IPS-15b (cell line): ENCODE measurements around the gene APLP2.

Experiments used
- H3K27me3 ChIP-seq: one replicate; pipeline ENCODE4 v1.6.1; 2013; ENCODE audit warnings: low read length; ENCODE audit not compliant: control insufficient read depth, insufficient read depth
- H3K36me3 ChIP-seq: one replicate; pipeline ENCODE4 v1.6.1; 2013; ENCODE audit warnings: low read length; ENCODE audit not compliant: control insufficient read depth, insufficient read depth
- H3K4me1 ChIP-seq: one replicate; pipeline ENCODE4 v1.6.1; 2013; ENCODE audit warnings: mild to moderate bottlenecking, low read length; ENCODE audit not compliant: control insufficient read depth, insufficient read depth
- H3K4me3 ChIP-seq: one replicate; pipeline ENCODE4 v1.5.1; 2013; ENCODE audit warnings: low read depth, low read length
- H3K9ac ChIP-seq: one replicate; pipeline ENCODE4 v1.6.1; 2013; ENCODE audit warnings: low read depth, mild to moderate bottlenecking, low read length
- H3K9me3 ChIP-seq: one replicate; pipeline ENCODE4 v1.6.1; 2013; ENCODE audit warnings: mild to moderate bottlenecking, low read length; ENCODE audit not compliant: control insufficient read depth, insufficient read depth

The APLP2 gene

GRCh38 chr11:130141561-130142341, 72.1 kb downstream of the APLP2 start:
- H3K9ac ChIP-seq = no peak overlapping the region
- H3K4me3 ChIP-seq = no peak overlapping the region
- H3K4me1 ChIP-seq = peaks cover 7% of the 10 kb centered on the region
- no peaks in the 10 kb centered on the region for H3K27me3 ChIP-seq
- no peaks in the 10 kb centered on the region for H3K9me3 ChIP-seq
- H3K36me3 ChIP-seq = peaks cover 37% of the 10 kb centered on the region

GRCh38 chr11:130144141-130144540, 74.4 kb downstream of the APLP2 start:
- Histone ChIP-seq H3K9ac (no peak overlapping the region), H3K27me3 (no peaks in the 10 kb centered on the region), H3K9me3 (no peaks in the 10 kb centered on the region), H3K4me1 (peaks cover 9% of the 10 kb centered on the region), H3K4me3 (no peak overlapping the region), H3K36me3 (peaks cover 33% of the 10 kb centered on the region)

GRCh38 chr11:130144861-130145281, 75.2 kb downstream of the APLP2 start:
- no peaks in the 10 kb centered on the region for H3K27me3 ChIP-seq
- peaks cover 30% of the 10 kb centered on the region for H3K36me3 ChIP-seq
- H3K9ac ChIP-seq = no peak overlapping the region
- H3K4me3 ChIP-seq = no peak overlapping the region
- peaks cover 9% of the 10 kb centered on the region for H3K4me1 ChIP-seq
- no peaks in the 10 kb centered on the region for H3K9me3 ChIP-seq

GRCh38 chr11:130145311-130145812, 75.7 kb downstream of the APLP2 start:
- no peaks in the 10 kb centered on the region for H3K27me3 ChIP-seq
- H3K9me3 ChIP-seq = no peaks in the 10 kb centered on the region
- no peak overlapping the region for H3K4me3 ChIP-seq
- peaks cover 9% of the 10 kb centered on the region for H3K4me1 ChIP-seq
- no peak overlapping the region for H3K9ac ChIP-seq
- peaks cover 26% of the 10 kb centered on the region for H3K36me3 ChIP-seq

GRCh38 chr11:130145975-130146776, 76.5 kb downstream of the APLP2 start:
- Histone ChIP-seq H3K27me3 (no peaks in the 10 kb centered on the region), H3K9me3 (no peaks in the 10 kb centered on the region), H3K4me3 (no peak overlapping the region), H3K9ac (no peak overlapping the region), H3K4me1 (peaks cover 9% of the 10 kb centered on the region), H3K36me3 (peaks cover 21% of the 10 kb centered on the region)

GRCh38 chr11:130146796-130147195, 77.1 kb downstream of the APLP2 start:
- H3K9ac ChIP-seq = no peak overlapping the region
- no peak overlapping the region for H3K4me3 ChIP-seq
- H3K4me1 ChIP-seq = peaks cover 9% of the 10 kb centered on the region
- peaks cover 17% of the 10 kb centered on the region for H3K36me3 ChIP-seq
- no peaks in the 10 kb centered on the region for H3K27me3 ChIP-seq
- no peaks in the 10 kb centered on the region for H3K9me3 ChIP-seq

- Histone ChIP-seq H3K4me3 (no peak overlapping the region), H3K36me3 (peaks cover 2% of the 10 kb centered on the region), H3K27me3 (no peaks in the 10 kb centered on the region), H3K9ac (no peak overlapping the region), H3K4me1 (peaks cover 9% of the 10 kb centered on the region), H3K9me3 (no peaks in the 10 kb centered on the region)
Measured at GRCh38 chr11:130148796-130149326, 79.2 kb downstream of the APLP2 start.

GRCh38 chr11:130150790-130151189, 81.1 kb downstream of the APLP2 start:
- H3K4me1 ChIP-seq = peaks cover 5% of the 10 kb centered on the region
- no peaks in the 10 kb centered on the region for H3K36me3 ChIP-seq
- H3K27me3 ChIP-seq = no peaks in the 10 kb centered on the region
- no peaks in the 10 kb centered on the region for H3K9me3 ChIP-seq
- no peak overlapping the region for H3K4me3 ChIP-seq
- H3K9ac ChIP-seq = no peak overlapping the region

GRCh38 chr11:130151196-130151595, 81.5 kb downstream of the APLP2 start:
- Histone ChIP-seq H3K36me3 (no peaks in the 10 kb centered on the region), H3K4me1 (peaks cover 5% of the 10 kb centered on the region), H3K9me3 (no peaks in the 10 kb centered on the region), H3K9ac (no peak overlapping the region), H3K4me3 (no peak overlapping the region), H3K27me3 (no peaks in the 10 kb centered on the region)

GRCh38 chr11:130156108-130157022, 86.7 kb downstream of the APLP2 start:
- H3K36me3 ChIP-seq = no peaks in the 10 kb centered on the region
- peaks cover 4% of the 10 kb centered on the region for H3K4me1 ChIP-seq
- H3K4me3 ChIP-seq = no peak overlapping the region
- H3K27me3 ChIP-seq = peaks cover 31% of the 10 kb centered on the region
- H3K9ac ChIP-seq = no peak overlapping the region
- no peaks in the 10 kb centered on the region for H3K9me3 ChIP-seq

GRCh38 chr11:130157101-130157500, 87.4 kb downstream of the APLP2 start:
- H3K4me1 ChIP-seq = peaks cover 11% of the 10 kb centered on the region
- no peak overlapping the region for H3K9ac ChIP-seq
- H3K4me3 ChIP-seq = no peak overlapping the region
- H3K36me3 ChIP-seq = no peaks in the 10 kb centered on the region
- H3K27me3 ChIP-seq = peaks cover 38% of the 10 kb centered on the region
- no peaks in the 10 kb centered on the region for H3K9me3 ChIP-seq
